HG03066 (cell line): ENCODE data around the gene RAPGEF1.
"Not testable (repeated sequence)": the region's sequence is repeated elsewhere in the genome, so short reads cannot be mapped to it uniquely, and the experiment has no call there.

Experiments used
- ATAC-seq: cut with Tn5 transposase; IDR thresholded peaks from one replicate; pipeline ENCODE4 v1.9.1; 2021; ENCODE audit warnings: low read depth; ENCODE audit not compliant: unreplicated experiment

The RAPGEF1 gene

GRCh38 chr9:131731237-131731636, 8.6 kb downstream of the RAPGEF1 start:
- no peak for ATAC-seq

GRCh38 chr9:131728961-131729360, 10.9 kb downstream of the RAPGEF1 start:
- no peak for ATAC-seq

- ATAC-seq, result no peak
Measured at GRCh38 chr9:131728546-131728910, 11.3 kb downstream of the RAPGEF1 start.

GRCh38 chr9:131727795-131728545, 11.9 kb downstream of the RAPGEF1 start:
- no peak for ATAC-seq

- ATAC-seq, result no peak
Measured at GRCh38 chr9:131727184-131727759, 12.6 kb downstream of the RAPGEF1 start.

- ATAC-seq, result no peak
Measured at GRCh38 chr9:131724683-131725082, 15.2 kb downstream of the RAPGEF1 start.

GRCh38 chr9:131723632-131724031, 16.2 kb downstream of the RAPGEF1 start:
- no peak for ATAC-seq

- no peak for ATAC-seq
Measured at GRCh38 chr9:131722255-131722654, 17.6 kb downstream of the RAPGEF1 start.

GRCh38 chr9:131721076-131721475, 18.8 kb downstream of the RAPGEF1 start:
- no peak for ATAC-seq

GRCh38 chr9:131720330-131720729, 19.5 kb downstream of the RAPGEF1 start:
- ATAC-seq, result no peak

- no peak for ATAC-seq
Measured at GRCh38 chr9:131719262-131719908, 20.5 kb downstream of the RAPGEF1 start.

- ATAC-seq, result no peak
Measured at GRCh38 chr9:131717719-131718460, 22.0 kb downstream of the RAPGEF1 start.

- no peak for ATAC-seq
Measured at GRCh38 chr9:131715906-131716305, 24.0 kb downstream of the RAPGEF1 start.

GRCh38 chr9:131714821-131715220, 25.1 kb downstream of the RAPGEF1 start:
- ATAC-seq, result no peak

- ATAC-seq, result no peak
Measured at GRCh38 chr9:131714161-131714646, 25.7 kb downstream of the RAPGEF1 start.

- no peak for ATAC-seq
Measured at GRCh38 chr9:131713016-131713415, 26.9 kb downstream of the RAPGEF1 start.

GRCh38 chr9:131712151-131712716, 27.6 kb downstream of the RAPGEF1 start:
- ATAC-seq, result no peak

GRCh38 chr9:131709771-131710431, 30.0 kb downstream of the RAPGEF1 start:
- ATAC-seq, result peak; percentile 58

GRCh38 chr9:131709010-131709770, 30.7 kb downstream of the RAPGEF1 start:
- ATAC-seq, result not testable (repeated sequence)
